Gastrocnemius medialis (tissue), 4 donors: ENCODE data around the gene DDX11.

Source experiments
- POLR2A ChIP-seq, 2 donors: fragments of 450-650 bp; IDR thresholded peaks; one replicate each; pipeline ENCODE4 v1.6.1; 2017; ENCODE audit warnings: antibody characterized with exemption in 2 of 2, mild to moderate bottlenecking in 2 of 2, moderate library complexity in 2 of 2
- TF ChIP-seq, protein P1 (sequence below), 5 experiments: fragments of 450-650 bp in 3 of 5; fragments of 200-600 bp in 2 of 5; sonication (generic) in 2 of 5; IDR thresholded peaks in 4 of 5; conservative IDR thresholded peaks in 1 of 5; 1 replicate in 4 of 5; 2 replicates in 1 of 5; pipeline ENCODE4 v1.5.1; 2016 to 2019; ENCODE audit warnings: antibody characterized with exemption in 5 of 5, mild to moderate bottlenecking in 3 of 5, moderate library complexity in 3 of 5

DNA sequence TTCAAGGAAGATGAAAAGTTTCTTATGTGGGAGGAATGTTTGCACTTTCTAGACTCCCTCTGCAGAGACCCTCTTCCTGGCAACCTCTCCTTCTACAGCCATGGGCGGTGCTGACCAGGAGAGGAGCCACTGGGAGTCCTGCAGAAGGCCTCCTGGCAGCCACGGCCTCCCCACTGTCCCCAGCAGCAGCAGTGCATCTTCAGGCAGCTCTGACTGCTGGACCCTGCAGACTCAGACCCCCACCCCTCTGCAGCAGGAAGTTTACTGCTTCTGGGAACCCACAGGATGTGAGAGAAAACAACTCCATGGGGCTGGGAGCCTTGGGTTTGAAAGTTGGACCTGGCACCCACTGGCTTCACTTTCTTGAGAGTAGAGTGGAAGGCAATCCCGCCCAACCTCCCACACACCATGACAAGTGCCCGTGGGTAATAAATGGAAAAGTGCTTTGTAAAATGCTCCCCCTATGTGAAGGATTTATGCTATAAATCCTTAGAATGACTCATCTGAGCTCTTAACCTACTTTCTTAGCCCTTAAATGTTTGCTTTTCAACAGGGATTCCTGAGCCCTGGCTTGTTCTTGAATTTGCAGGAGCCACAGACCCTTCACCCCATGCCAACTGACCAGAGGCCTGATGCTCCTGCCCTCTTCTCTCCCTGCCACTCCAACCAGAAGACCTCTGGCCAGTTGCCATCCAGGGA, 37.5 kb upstream of the DDX11 start:
- TF ChIP-seq, protein P1, sequence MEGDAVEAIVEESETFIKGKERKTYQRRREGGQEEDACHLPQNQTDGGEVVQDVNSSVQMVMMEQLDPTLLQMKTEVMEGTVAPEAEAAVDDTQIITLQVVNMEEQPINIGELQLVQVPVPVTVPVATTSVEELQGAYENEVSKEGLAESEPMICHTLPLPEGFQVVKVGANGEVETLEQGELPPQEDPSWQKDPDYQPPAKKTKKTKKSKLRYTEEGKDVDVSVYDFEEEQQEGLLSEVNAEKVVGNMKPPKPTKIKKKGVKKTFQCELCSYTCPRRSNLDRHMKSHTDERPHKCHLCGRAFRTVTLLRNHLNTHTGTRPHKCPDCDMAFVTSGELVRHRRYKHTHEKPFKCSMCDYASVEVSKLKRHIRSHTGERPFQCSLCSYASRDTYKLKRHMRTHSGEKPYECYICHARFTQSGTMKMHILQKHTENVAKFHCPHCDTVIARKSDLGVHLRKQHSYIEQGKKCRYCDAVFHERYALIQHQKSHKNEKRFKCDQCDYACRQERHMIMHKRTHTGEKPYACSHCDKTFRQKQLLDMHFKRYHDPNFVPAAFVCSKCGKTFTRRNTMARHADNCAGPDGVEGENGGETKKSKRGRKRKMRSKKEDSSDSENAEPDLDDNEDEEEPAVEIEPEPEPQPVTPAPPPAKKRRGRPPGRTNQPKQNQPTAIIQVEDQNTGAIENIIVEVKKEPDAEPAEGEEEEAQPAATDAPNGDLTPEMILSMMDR (IDR thresholded peaks at IDR 0.05 in 4 of 5, conservative IDR thresholded peaks at IDR 0.05 in 1 of 5), result no peak
- no peak for TF ChIP-seq POLR2A (IDR thresholded peaks at IDR 0.05)
